Activated CD4-positive, alpha-beta T cell treated with anti-CD3 and anti-CD28 coated beads, Interleukin-10, Interleukin-2, amounts not matched to agents 100 ng/mL and 50 ng/mL, durations not matched to agents 16 hours and 8 hours (primary cell): Measurements from ENCODE around the gene FBXO27.
"Not testable (repeated sequence)": the region's sequence is repeated elsewhere in the genome, so short reads cannot be mapped to it uniquely, and the experiment has no call there.

Experiments
- DNase-seq: peaks from one replicate; pipeline ENCODE4 v3.0.0-alpha.2; 2020

FBXO27 gene

GRCh38 chr19:39037194-39037593 is 4.8 kb upstream of the FBXO27 start:
- no peak for DNase-seq

- no peak for DNase-seq
Measured at GRCh38 chr19:39036581-39036980, 4.2 kb upstream of the FBXO27 start.

- DNase-seq = peak; percentile 82
Measured at GRCh38 chr19:39031368-39032062, 834 bp downstream of the FBXO27 start.

GRCh38 chr19:39030854-39031367 is 1.4 kb downstream of the FBXO27 start:
- no peak for DNase-seq

GRCh38 chr19:39024875-39025641 is 7.3 kb downstream of the FBXO27 start:
- no peak for DNase-seq

GRCh38 chr19:39021063-39021462 is 11.3 kb downstream of the FBXO27 start:
- no peak for DNase-seq

GRCh38 chr19:39017646-39018045 is 14.7 kb downstream of the FBXO27 start:
- DNase-seq = no peak

GRCh38 chr19:39017026-39017425 is 15.3 kb downstream of the FBXO27 start:
- DNase-seq = no peak

GRCh38 chr19:39014037-39014436 is 18.3 kb downstream of the FBXO27 start:
- DNase-seq = no peak

GRCh38 chr19:39009001-39009400 is 23.3 kb downstream of the FBXO27 start:
- no peak for DNase-seq

GRCh38 chr19:39008137-39008536 is 24.2 kb downstream of the FBXO27 start:
- DNase-seq = no peak

GRCh38 chr19:39007096-39007495 is 25.3 kb downstream of the FBXO27 start:
- DNase-seq = no peak

GRCh38 chr19:39004403-39004802 is 27.9 kb downstream of the FBXO27 start:
- DNase-seq = no peak

GRCh38 chr19:39003796-39004195 is 28.6 kb downstream of the FBXO27 start:
- DNase-seq = no peak

GRCh38 chr19:39003188-39003587 is 29.2 kb downstream of the FBXO27 start:
- no peak for DNase-seq

GRCh38 chr19:39001041-39001440 is 31.3 kb downstream of the FBXO27 start:
- no peak for DNase-seq

- not testable (repeated sequence) for DNase-seq
Measured at GRCh38 chr19:38997576-38997975, 34.8 kb downstream of the FBXO27 start.

- DNase-seq = peak; percentile 32
Measured at GRCh38 chr19:38993271-38993670, 39.1 kb downstream of the FBXO27 start.

- no peak for DNase-seq
Measured at GRCh38 chr19:38990949-38991697, 41.2 kb downstream of the FBXO27 start.

GRCh38 chr19:38989614-38990013 is 42.7 kb downstream of the FBXO27 start:
- not testable (repeated sequence) for DNase-seq

GRCh38 chr19:38989066-38989605 is 43.2 kb downstream of the FBXO27 start:
- no peak for DNase-seq

- not testable (repeated sequence) for DNase-seq
Measured at GRCh38 chr19:38988627-38989026, 43.7 kb downstream of the FBXO27 start.

- DNase-seq = not testable (repeated sequence)
Measured at GRCh38 chr19:38987745-38988144, 44.6 kb downstream of the FBXO27 start.
